Measurements from ENCODE around the gene THRB.

The THRB gene

GRCh38 chr3:24521420-24522145 is 26.9 kb upstream of the THRB start:
- TF ChIP-seq ZNF274 (IDR thresholded peaks at IDR 0.05; ENCODE audit: low read depth, low read length): no peak
- no peak for TF ChIP-seq SUZ12 (IDR thresholded peaks at IDR 0.05; ENCODE audit: extremely low read depth, insufficient read depth, insufficient read length)
- no peak for TF ChIP-seq YY1 (IDR thresholded peaks at IDR 0.05; ENCODE audit: insufficient read depth, insufficient read length)
- peak overlapping the region; percentile 77 for H3K9ac ChIP-seq (ENCODE audit: insufficient read length, low read depth)
- H3K27me3 ChIP-seq (ENCODE audit: insufficient read depth, insufficient read length): peaks cover 68% of the 10 kb centered on the region
- no peak for DNase-seq (ENCODE audit: low read depth, low spot score)
- H3K36me3 ChIP-seq (ENCODE audit: insufficient read depth, insufficient read length, low read length): no peaks in the 10 kb centered on the region
- peaks cover 7% of the 10 kb centered on the region for H3K4me1 ChIP-seq (ENCODE audit: insufficient read depth, insufficient read length)
- peak overlapping the region; percentile 61 for H3K4me3 ChIP-seq (ENCODE audit: insufficient read length, low read depth)
- no peaks in the 10 kb centered on the region for H3K9me3 ChIP-seq (ENCODE audit: insufficient read depth, low read length)

- peaks cover 72% of the 10 kb centered on the region for H3K27me3 ChIP-seq (ENCODE audit: insufficient read depth, insufficient read length)
- no peaks in the 10 kb centered on the region for H3K9me3 ChIP-seq (ENCODE audit: insufficient read depth, low read length)
- H3K4me3 ChIP-seq (ENCODE audit: insufficient read length, low read depth): peak overlapping the region; percentile 61
- peak overlapping the region; percentile 77 for H3K9ac ChIP-seq (ENCODE audit: insufficient read length, low read depth)
- no peak for DNase-seq (ENCODE audit: low read depth, low spot score)
- peaks cover 7% of the 10 kb centered on the region for H3K4me1 ChIP-seq (ENCODE audit: insufficient read depth, insufficient read length)
- no peak for TF ChIP-seq ZNF274 (IDR thresholded peaks at IDR 0.05; ENCODE audit: low read depth, low read length)
- H3K36me3 ChIP-seq (ENCODE audit: insufficient read depth, insufficient read length, low read length): no peaks in the 10 kb centered on the region
Observed at GRCh38 chr3:24520976-24521419, 26.3 kb upstream of the THRB start.

GRCh38 chr3:24520101-24520495 is 25.4 kb upstream of the THRB start:
- no peaks in the 10 kb centered on the region for H3K36me3 ChIP-seq (ENCODE audit: insufficient read depth, insufficient read length, low read length)
- TF ChIP-seq SUZ12 (IDR thresholded peaks at IDR 0.05; ENCODE audit: extremely low read depth, insufficient read depth, insufficient read length) (no peak), ZNF274 (IDR thresholded peaks at IDR 0.05; ENCODE audit: low read depth, low read length) (no peak), YY1 (IDR thresholded peaks at IDR 0.05; ENCODE audit: insufficient read depth, insufficient read length) (no peak)
- no peak overlapping the region for H3K9ac ChIP-seq (ENCODE audit: insufficient read length, low read depth)
- H3K9me3 ChIP-seq (ENCODE audit: insufficient read depth, low read length): no peaks in the 10 kb centered on the region
- no peak overlapping the region for H3K4me3 ChIP-seq (ENCODE audit: insufficient read length, low read depth)
- peaks cover 7% of the 10 kb centered on the region for H3K4me1 ChIP-seq (ENCODE audit: insufficient read depth, insufficient read length)
- peaks cover 72% of the 10 kb centered on the region for H3K27me3 ChIP-seq (ENCODE audit: insufficient read depth, insufficient read length)
- DNase-seq (ENCODE audit: low read depth, low spot score): no peak

- Histone ChIP-seq H3K27me3 (ENCODE audit: insufficient read depth, insufficient read length) (peaks cover 68% of the 10 kb centered on the region), H3K9ac (ENCODE audit: insufficient read length, low read depth) (no peak overlapping the region), H3K36me3 (ENCODE audit: insufficient read depth, insufficient read length, low read length) (no peaks in the 10 kb centered on the region), H3K4me1 (ENCODE audit: insufficient read depth, insufficient read length) (peaks cover 7% of the 10 kb centered on the region), H3K9me3 (ENCODE audit: insufficient read depth, low read length) (no peaks in the 10 kb centered on the region), H3K4me3 (ENCODE audit: insufficient read length, low read depth) (no peak overlapping the region)
- DNase-seq (ENCODE audit: low read depth, low spot score): no peak
- no peak for TF ChIP-seq ZNF274 (IDR thresholded peaks at IDR 0.05; ENCODE audit: low read depth, low read length)
- TF ChIP-seq YY1 (IDR thresholded peaks at IDR 0.05; ENCODE audit: insufficient read depth, insufficient read length): no peak
- TF ChIP-seq SUZ12 (IDR thresholded peaks at IDR 0.05; ENCODE audit: extremely low read depth, insufficient read depth, insufficient read length): no peak
Observed at GRCh38 chr3:24519368-24520100, 24.9 kb upstream of the THRB start.

- H3K36me3 ChIP-seq (ENCODE audit: insufficient read depth, insufficient read length, low read length): no peaks in the 10 kb centered on the region
- peaks cover 7% of the 10 kb centered on the region for H3K4me1 ChIP-seq (ENCODE audit: insufficient read depth, insufficient read length)
- no peak overlapping the region for H3K4me3 ChIP-seq (ENCODE audit: insufficient read length, low read depth)
- no peaks in the 10 kb centered on the region for H3K9me3 ChIP-seq (ENCODE audit: insufficient read depth, low read length)
- H3K9ac ChIP-seq (ENCODE audit: insufficient read length, low read depth): no peak overlapping the region
- no peak for DNase-seq (ENCODE audit: low read depth, low spot score)
- H3K27me3 ChIP-seq (ENCODE audit: insufficient read depth, insufficient read length): peaks cover 63% of the 10 kb centered on the region
- no peak for TF ChIP-seq YY1 (IDR thresholded peaks at IDR 0.05; ENCODE audit: insufficient read depth, insufficient read length)
- no peak for TF ChIP-seq ZNF274 (IDR thresholded peaks at IDR 0.05; ENCODE audit: low read depth, low read length)
- no peak for TF ChIP-seq SUZ12 (IDR thresholded peaks at IDR 0.05; ENCODE audit: extremely low read depth, insufficient read depth, insufficient read length)
Observed at GRCh38 chr3:24518990-24519367, 24.3 kb upstream of the THRB start.

- Histone ChIP-seq H3K9me3 (ENCODE audit: insufficient read depth, low read length) (no peaks in the 10 kb centered on the region), H3K9ac (ENCODE audit: insufficient read length, low read depth) (no peak overlapping the region), H3K27me3 (ENCODE audit: insufficient read depth, insufficient read length) (peaks cover 21% of the 10 kb centered on the region), H3K4me1 (ENCODE audit: insufficient read depth, insufficient read length) (no peaks in the 10 kb centered on the region), H3K4me3 (ENCODE audit: insufficient read length, low read depth) (no peak overlapping the region), H3K36me3 (ENCODE audit: insufficient read depth, insufficient read length, low read length) (no peaks in the 10 kb centered on the region)
- no peak for DNase-seq (ENCODE audit: low read depth, low spot score)
- TF ChIP-seq YY1 (IDR thresholded peaks at IDR 0.05; ENCODE audit: insufficient read depth, insufficient read length) (no peak), SUZ12 (IDR thresholded peaks at IDR 0.05; ENCODE audit: extremely low read depth, insufficient read depth, insufficient read length) (no peak), ZNF274 (IDR thresholded peaks at IDR 0.05; ENCODE audit: low read depth, low read length) (no peak)
Observed at GRCh38 chr3:24514119-24514518, 19.5 kb upstream of the THRB start.

GRCh38 chr3:24513463-24513862 is 18.8 kb upstream of the THRB start:
- Histone ChIP-seq H3K9me3 (ENCODE audit: insufficient read depth, low read length) (no peaks in the 10 kb centered on the region), H3K4me1 (ENCODE audit: insufficient read depth, insufficient read length) (no peaks in the 10 kb centered on the region), H3K4me3 (ENCODE audit: insufficient read length, low read depth) (no peak overlapping the region), H3K27me3 (ENCODE audit: insufficient read depth, insufficient read length) (peaks cover 15% of the 10 kb centered on the region), H3K9ac (ENCODE audit: insufficient read length, low read depth) (no peak overlapping the region), H3K36me3 (ENCODE audit: insufficient read depth, insufficient read length, low read length) (no peaks in the 10 kb centered on the region)
- DNase-seq (ENCODE audit: low read depth, low spot score): no peak
- TF ChIP-seq ZNF274 (IDR thresholded peaks at IDR 0.05; ENCODE audit: low read depth, low read length): no peak
- no peak for TF ChIP-seq SUZ12 (IDR thresholded peaks at IDR 0.05; ENCODE audit: extremely low read depth, insufficient read depth, insufficient read length)
- TF ChIP-seq YY1 (IDR thresholded peaks at IDR 0.05; ENCODE audit: insufficient read depth, insufficient read length): no peak

Data from NT2/D1 (cell line).